DMS79 treated with DMSO at 0.1 percent for 48 hours (cell line): ENCODE data around the gene KPNA4.
"Not testable (repeated sequence)": the region's sequence is repeated elsewhere in the genome, so short reads cannot be mapped to it uniquely, and the experiment has no call there.

ENCODE experiments used
- DNase-seq: peaks from one replicate; lab custom pipeline; 2025; lab: John Stamatoyannopoulos, UW

KPNA4 gene

GRCh38 chr3:160486459-160486869 is 78.9 kb downstream of the KPNA4 start:
- peak; percentile 24 for DNase-seq

- DNase-seq = no peak
Measured at GRCh38 chr3:160482796-160483195, 82.6 kb downstream of the KPNA4 start.

DNA sequence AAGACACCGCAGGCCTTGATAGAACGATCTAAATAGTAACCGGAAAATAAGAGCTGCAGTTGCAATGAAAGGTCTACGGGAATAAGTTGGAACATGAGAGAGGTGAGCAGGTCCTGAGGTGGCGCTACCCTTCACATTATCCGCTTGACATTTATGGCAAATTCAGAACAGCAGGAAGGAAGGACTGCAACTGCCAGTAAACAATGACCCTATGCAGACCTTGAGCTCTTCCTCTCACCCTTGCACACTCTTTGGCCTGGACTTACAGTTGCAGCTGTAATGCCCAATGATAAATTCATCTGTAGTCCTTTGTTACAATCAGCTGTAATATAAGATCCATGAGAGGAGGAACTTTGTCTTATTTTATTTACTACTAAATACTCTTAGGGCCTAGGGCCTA is 83.5 kb downstream of the KPNA4 start:
- no peak for DNase-seq

DNA sequence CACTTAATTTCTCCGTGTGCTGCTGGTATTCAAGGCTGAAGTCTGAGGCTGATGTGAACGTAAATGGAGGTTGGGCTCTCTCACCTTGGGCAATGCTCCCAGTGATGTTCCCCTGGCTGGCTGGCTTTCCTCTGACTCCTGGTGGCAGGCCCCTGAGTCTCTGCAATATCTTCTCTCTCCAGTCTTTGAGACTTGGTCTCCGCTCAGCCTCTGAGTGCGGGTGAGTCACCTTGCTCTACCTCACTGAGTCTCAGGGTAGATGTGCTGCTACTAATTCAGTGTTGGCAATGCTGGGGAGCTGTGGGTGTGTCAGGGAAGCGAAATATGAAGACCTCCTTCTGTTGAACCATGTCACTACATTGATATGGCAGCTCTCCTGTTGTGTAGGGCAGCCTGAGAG is 84.4 kb downstream of the KPNA4 start:
- no peak for DNase-seq

DNA sequence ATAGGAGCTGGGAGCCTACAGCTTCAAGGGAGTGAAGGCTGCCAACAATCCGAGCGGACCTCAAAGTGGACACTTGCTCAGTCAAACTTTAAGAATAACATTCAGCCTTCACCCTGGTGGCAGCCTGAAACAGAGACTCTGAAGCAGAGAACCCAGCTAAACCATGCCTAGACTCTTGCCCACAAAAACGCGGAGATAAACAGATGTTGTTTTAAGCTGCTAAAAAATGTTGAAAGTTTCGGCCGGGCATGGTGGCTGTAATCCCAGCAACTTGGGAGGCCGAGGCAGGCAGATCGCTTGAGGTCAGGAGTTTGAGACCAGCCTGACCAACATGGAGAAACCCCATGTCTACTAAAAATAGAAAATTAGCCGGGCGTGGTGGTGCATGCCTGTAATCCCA is 86.0 kb downstream of the KPNA4 start:
- no peak for DNase-seq

DNA sequence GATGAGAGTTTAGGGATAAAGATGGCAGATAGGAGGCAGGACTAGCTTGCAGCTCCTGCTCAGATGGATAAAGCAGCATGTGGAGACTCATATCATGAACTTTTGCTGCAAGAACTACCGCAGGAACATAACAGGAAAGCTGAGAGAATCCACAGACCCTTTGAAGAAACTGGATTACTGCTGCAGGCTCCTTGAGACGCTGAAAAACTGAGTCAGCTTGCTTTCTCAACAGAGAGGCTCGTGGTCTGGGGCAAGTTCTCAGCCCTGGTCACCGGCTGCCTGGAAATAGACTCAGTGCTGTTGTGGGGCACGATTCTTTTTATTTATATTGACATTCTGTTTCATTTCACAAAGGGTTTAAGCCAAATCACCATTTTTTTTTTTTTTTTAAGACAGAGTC is 87.0 kb downstream of the KPNA4 start:
- DNase-seq = no peak

GRCh38 chr3:160477750-160478149 is 87.6 kb downstream of the KPNA4 start:
- DNase-seq = no peak

- no peak for DNase-seq
Measured at GRCh38 chr3:160475884-160476283, 89.5 kb downstream of the KPNA4 start.

DNA sequence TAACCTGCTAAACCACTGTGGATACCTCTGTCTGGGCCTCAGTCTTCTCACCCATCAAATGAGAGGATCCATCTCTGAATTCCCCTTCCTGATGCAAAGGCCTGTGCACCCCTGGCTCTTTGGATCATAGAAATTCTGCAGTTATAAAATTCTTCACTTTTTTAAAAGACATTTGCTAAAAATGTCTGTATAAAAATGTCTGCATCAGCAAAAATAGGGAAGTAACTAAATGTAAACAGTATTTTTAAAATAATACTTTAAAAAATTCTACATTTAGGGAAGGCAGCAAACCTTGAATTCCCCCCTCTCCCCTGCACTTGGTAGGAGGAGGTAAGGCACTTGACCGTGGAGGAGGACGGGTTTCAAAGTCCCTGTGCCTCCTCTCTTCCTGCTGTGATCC is 90.2 kb downstream of the KPNA4 start:
- DNase-seq = no peak

DNA sequence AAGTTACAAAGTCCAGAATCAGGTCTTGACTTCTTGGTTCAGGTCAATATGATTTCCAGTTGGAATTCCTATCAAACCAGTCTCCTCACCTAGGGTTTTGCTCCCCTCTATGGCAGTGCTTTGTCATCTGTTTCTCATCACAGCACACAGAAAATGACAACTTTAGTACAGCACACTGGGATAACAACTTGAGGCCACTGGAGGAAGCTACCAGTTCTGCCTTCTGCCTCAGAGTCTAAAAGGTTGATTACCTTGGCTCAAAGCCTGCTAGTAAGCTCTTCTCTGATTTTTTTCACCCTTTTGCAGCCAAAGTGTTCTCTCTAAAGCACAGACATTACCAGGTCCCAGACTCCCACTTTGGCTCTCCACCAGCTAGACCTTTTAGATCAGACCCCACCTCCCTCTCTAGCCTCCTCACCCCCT is 90.9 kb downstream of the KPNA4 start:
- DNase-seq = no peak

DNA sequence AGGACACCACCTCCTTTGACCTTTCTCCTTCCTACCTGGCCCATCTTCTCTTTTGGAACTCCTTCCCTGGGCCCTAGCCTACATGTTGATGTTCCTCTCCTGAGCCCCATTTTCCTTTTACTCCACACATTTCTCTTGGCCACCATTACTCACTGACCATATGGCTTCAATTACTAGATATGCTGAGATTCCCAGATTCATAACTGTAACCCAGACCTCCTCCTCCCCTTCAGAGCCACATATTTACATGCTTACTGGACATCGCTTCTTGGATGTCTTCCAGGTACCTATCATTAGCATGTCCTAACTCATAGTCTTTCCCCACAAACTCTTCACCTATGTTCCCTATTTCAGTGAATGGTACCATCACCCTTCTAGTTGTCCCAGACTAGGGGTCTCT is 91.4 kb downstream of the KPNA4 start:
- DNase-seq = no peak

- DNase-seq = no peak
Measured at GRCh38 chr3:160473221-160473620, 92.2 kb downstream of the KPNA4 start.

- no peak for DNase-seq
Measured at GRCh38 chr3:160472344-160472743, 93.0 kb downstream of the KPNA4 start.

DNA sequence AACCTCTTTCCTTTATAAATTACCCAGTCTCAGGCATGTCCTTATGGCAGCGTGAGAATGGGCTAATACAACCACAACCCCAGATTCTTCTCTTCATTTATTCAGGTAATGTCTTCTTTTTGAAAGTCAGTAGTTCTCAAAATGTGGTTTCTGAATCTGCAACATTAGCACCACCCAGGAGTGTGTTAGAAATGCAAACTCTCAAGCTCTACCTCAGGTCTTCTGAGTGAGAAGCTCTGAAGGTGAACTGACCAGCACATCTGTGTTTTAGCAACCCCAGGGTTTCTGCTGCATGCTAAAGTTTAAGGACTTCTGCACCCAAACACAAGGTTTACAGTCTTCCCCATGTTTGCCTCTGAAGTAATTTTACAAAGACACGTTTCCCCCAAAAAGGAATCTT is 93.5 kb downstream of the KPNA4 start:
- no peak for DNase-seq

DNA sequence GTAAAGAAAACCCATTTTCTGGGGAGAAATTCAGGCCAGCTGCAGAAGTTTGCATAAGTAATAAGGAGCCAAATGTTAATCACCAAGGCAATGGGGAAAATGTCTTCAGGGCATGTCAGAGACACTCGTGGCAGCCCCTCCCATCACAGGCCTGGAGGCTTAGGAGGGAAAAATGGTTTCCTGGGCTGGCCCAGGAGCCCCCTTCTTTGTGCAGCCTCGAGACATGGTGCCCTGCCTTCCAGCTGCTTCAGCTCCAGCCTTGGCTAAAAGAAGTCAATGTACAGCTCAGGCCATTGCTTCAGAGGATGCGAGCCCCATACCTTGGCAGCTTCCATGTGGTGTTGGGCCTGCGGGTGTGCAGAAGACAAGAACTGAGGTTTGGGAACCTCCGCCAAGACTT is 95.2 kb downstream of the KPNA4 start:
- DNase-seq = no peak

DNA sequence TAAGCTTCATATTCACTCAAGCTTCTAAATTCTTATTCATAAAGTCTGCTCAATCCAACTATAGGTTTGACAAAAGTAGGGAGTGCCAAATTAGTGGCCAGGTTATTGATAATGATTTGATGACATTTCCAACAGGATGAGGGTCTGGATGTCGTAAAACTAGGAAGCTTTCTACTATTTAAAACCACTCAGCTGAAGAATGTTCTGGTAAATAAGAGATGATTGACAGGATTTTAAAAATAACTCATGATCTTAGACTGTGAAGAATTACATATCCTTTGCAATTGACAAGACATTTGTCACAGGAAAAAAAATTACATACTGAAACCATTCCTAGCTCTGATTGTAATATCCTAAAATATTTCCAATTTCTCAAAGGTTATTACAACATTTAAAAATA is 100.4 kb downstream of the KPNA4 start:
- no peak for DNase-seq

DNA sequence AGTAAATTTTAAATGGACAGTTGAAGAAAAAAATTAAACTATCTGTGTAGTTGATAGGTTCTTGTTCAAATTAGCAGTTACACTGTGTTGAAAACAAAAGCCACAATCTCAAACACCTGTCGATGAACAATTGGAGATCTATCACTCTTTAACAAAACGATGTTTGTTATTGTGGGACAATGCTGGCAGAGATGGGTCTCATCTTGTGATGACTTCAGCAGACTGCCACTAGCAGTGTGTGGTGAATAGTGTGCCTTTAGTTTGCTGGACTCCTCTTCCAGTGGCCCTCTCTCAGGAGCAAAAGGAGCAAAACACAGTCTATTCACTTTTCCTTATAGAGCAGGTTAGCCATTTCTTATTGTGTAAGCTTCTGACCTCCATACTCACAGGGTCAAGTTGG is 101.0 kb downstream of the KPNA4 start:
- DNase-seq = no peak

DNA sequence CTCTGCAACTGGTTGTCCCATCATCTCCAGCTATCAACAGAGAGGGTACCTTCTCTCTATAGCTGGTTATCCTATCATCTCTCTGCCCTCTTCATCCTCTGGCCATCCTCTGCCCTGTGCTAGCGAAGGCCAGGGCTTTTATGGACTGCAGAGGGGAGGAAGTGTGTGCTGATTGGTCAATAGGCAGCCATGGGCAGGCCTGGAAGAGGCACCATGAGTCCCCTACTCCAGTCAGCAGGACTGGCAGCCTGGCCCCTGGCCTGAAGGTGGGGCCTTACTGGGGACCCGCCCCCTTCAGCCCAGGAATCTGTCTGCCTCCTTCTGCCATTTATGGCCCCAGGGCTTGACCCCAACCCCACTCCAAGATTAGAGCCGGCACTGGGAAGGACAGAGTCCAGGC is 105.3 kb downstream of the KPNA4 start:
- DNase-seq = no peak

DNA sequence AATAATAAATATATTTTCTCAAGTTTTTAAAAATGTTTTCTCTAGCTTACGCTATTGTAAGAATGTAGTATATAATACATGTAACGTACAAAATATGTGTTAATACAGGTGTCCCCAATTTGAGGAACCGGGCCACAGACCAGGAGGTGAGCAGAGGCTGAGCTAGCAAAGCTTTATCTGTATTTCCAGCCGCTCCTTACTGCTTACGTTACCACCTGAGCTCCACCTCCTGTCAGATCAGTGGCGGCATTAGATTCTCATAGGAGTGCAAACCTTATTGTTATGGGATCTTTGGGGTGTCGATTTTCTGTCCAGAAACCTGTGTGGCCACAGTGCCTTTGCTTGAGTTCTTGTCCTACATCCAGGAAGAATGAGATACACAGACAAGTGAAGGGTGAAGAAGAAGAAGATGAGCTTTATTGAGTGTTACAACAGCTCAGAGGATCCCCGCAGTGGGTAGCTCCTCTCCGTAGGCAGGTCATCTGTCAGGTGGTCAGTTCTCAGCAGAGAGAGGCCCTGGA is 105.9 kb downstream of the KPNA4 start:
- no peak for DNase-seq

DNA sequence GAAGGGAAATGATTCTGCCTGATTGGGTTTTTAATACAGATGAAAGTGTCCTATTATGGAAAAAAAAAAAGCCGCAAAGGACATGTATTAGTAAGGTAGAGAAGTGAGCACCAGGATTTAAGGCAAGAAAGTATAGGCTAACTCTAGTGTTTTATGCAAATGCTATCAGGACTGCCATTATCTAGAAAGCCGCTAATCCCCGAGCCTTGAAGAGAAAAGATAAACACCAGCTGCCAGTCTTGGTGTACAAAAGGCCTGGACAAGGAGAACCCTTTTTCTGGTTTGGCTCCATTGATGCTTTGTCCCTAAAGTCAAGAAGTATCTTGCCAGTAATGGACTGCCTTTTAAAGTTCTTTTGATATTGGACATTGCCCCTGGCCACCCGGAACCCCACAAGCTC is 107.2 kb downstream of the KPNA4 start:
- DNase-seq = no peak

GRCh38 chr3:160455846-160456245 is 109.5 kb downstream of the KPNA4 start:
- DNase-seq = no peak

- no peak for DNase-seq
Measured at GRCh38 chr3:160454995-160455394, 110.4 kb downstream of the KPNA4 start.

DNA sequence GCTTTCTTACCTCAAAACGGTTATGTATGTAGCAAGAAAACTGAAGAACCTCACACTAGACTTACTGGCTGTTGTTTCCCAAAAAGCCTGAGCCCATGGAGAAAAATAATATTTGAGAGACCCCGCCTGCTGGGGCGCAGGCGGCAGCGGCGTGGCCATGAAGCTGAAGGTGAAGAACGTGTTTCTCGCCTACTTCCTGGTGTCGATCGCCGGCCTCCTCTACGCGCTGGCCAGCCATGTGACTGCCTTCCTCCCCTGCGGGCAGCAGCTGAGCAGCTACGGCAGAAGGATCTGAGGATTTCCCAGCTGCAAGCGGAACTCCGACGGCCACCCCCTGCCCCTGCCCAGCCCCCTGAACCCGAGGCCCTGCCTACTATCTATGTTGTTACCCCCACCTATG is 113.1 kb downstream of the KPNA4 start:
- not testable (repeated sequence) for DNase-seq

DNA sequence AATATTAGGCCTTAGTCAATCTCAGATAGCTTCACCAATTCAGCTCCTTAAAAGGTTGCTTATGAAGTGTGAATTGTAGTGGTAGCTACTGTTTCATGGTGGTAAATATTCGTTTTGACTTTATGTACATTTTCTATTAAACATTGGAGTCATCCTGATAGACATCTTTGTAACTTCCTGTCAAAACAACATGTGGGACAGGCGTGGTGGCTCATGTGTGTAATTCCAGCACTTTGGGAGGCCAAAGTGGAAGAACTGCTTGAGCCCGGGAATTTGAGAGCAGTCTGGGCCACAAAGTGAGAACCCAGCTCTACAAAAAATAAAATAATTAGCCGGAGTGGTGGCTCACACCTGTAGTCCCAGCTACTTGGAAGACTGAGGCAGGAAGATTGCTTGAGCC is 113.8 kb downstream of the KPNA4 start:
- no peak for DNase-seq

- no peak for DNase-seq
Measured at GRCh38 chr3:160450846-160451245, 114.5 kb downstream of the KPNA4 start.
